GM18873 (cell line): ENCODE results near the gene GK.
"Not testable (repeated sequence)": the region's sequence is repeated elsewhere in the genome, so short reads cannot be mapped to it uniquely, and the experiment has no call there.

ENCODE experiments used
- ATAC-seq: cut with Tn5 transposase; IDR thresholded peaks from one replicate; pipeline ENCODE4 v1.9.1; 2021; ENCODE audit warnings: mild to moderate bottlenecking, moderate library complexity, moderate number of reproducible peaks; ENCODE audit not compliant: unreplicated experiment, low FRiP score

The GK gene

GRCh38 chrX:30693999-30694650 lies 40.9 kb downstream of the GK start:
- no peak for ATAC-seq

DNA sequence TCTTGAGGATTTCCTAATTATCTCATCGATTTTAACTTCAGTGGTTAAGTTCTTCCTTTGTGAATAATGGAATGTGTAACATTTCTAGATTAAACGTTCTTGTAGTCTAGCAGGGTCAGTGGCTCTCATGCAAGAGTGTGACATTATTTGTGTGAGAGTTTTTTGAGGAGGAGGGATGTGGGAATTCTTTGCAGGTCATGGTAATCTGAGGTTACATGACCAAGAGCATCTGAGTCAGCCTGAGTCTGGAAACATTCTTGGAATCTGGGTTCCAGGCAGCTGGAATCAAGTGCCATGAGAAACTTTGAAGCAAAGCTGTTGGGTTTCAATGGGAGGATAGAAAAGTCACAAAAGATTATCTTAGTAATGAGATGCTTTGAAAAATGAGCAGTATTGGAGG lies 49.5 kb downstream of the GK start:
- ATAC-seq: no peak

DNA sequence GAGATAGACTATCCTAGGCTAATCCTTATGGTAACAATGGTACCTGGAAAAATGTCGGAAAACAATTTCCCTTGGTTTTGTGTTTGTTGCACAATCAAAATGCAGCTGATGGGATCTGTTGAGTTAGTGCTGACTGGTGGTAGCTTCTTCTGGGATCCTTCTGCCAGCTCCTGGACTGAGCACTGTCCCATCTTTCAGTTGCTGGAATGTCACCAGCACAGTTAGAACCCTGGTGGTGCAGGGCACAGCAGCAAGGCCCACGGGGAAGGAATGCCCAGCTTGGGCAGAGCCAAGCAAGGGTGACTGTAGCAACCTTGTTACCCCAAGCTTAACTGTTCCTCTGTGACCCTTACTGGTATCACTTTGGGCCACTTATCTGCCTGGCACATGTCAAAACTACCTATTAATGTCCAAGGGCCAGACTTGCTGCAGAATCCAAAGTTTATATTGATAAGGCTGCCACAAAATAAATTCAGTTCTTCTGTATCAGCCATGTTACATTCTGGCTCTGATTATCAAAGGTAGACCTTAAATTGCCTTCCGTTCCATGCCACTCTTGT lies 53.1 kb downstream of the GK start:
- ATAC-seq: no peak

DNA sequence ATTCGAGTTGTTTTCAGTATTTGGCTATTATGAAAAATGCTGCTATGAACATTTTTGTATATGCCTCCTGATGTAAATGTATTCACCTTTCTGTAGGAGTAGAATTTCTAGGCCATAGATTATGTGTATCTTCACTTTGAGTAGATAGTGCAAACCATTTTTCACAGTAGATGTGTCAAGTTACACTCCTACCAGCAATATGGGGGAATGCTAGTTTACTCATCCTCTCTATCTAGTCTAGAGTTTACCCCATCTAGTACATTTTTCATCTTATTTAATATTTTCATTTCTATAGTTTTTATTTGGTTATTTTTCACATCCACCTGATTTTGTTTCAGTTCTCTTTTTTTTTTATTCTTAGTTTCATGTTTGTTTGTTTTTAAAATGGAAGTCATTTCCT lies 59.0 kb downstream of the GK start:
- ATAC-seq: no peak

DNA sequence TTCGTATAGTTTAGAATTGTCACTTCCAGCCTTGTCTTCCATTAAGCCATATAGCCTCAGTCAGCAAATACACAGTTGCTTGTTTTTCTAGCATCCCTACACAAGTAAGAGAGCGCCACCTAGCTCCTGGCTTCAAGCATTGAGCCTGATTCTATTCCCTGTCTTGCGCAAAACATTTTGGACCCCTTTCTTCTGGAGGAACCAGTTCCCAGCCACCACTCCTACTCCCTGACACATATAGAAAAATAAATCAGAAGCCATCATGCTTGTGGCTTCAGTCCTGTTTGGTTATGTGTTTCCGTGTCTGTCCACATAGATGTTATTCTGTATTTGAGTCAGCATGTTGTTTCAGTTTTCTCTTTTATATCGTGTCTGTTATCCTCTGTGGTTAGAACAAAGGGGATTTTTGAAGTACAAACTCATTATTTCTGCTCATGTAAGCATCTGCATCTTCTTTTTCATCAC lies 59.9 kb downstream of the GK start:
- peak; percentile 99 for ATAC-seq

DNA sequence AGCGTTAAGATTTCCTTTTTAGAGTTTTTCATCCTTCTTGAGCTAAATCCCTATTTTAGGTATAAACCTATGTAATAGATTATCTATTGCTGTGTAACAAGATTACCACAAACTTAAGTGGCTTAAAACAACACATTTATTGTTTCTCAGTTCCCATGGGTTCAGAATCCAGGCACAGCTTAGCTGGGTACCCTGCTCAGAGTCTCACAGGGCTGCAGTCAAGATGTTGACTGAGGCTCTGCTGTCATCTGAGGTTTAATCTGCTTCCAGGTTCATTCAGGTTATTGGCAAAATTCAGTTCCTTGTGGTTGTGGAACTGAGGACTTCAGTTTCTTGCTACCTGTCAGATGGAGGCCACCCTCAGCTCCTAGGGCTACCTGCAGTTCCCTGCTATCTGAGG lies 60.9 kb downstream of the GK start:
- ATAC-seq: no peak

DNA sequence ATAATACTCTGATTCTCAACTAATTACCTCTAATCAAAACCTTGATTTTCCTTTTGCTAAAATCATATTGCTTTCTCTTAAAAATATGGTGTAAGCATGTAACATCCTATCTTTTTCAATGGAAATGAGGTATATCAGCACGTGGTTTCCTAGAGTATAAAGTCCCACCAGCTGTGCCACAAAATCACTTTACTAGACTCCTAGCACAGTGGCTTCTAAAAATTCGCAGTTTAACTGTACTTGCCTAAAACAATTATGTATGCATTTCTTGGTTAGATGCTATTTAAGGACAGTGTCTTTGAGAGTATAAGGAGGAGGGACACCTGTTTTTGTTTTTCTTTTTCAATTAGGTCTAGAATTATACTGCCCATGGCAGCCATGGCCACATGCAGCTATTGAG lies 62.8 kb downstream of the GK start:
- no peak for ATAC-seq

DNA sequence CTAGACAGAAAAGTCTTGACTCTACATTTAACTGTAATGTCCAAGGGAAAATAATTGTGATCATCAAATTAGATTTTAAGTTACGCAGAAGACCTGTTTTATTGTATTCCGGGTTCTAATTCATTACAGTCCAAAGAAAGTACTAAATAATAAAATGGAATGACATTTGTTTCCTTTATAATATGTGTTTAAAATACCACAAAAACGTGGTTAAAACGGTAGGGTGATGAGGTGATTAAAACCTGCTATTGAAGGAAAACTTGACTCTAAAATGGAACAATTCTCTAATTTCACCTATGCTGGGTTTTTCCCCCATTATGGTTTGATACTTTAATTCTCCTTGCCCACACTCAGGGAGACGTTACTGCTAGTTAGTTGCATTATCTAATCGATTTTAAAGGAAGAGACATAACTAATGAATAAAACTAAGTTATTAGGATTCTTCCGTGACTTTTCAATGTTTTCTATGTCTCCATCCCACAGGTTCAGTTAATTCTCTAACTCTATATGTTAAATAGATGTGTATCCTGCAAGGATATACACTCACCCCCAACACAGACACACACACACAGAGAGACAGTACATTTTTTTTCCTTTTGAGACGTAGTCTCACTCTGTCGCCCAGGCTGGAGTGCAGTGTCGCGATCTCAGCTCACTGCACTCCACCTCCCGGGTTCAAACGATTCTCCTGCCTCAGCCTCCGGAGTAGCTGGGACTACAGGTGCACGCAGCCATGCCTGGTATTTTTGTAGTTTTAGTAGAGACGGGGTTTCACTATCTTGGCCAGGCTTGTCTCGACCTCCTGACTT lies 80.8 kb downstream of the GK start:
- no peak for ATAC-seq

- no peak for ATAC-seq
These were observed 81.6 kb downstream of the GK start for GRCh38 chrX:30734782-30735181.

DNA sequence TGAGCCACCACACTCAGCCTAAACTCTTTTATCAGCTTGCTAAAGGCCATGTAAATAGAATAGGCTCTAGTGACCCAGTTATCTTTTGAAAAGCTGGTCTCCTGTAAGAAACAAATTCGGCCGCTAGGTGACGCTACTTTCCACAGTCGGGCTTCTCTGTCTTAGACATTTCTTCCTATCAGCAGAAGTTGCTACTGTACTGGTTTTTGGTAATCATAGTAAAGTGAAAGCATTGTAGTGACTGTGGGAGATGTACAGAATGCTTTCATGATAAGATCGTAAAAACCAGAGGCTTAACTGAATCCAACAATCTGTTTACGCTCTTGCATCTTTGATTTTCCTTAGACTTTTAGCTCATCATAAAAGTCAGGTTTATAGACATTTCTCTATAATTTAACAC lies 82.6 kb downstream of the GK start:
- ATAC-seq: peak; percentile 76

GRCh38 chrX:30741545-30741944 lies 88.3 kb downstream of the GK start:
- ATAC-seq: no peak

DNA sequence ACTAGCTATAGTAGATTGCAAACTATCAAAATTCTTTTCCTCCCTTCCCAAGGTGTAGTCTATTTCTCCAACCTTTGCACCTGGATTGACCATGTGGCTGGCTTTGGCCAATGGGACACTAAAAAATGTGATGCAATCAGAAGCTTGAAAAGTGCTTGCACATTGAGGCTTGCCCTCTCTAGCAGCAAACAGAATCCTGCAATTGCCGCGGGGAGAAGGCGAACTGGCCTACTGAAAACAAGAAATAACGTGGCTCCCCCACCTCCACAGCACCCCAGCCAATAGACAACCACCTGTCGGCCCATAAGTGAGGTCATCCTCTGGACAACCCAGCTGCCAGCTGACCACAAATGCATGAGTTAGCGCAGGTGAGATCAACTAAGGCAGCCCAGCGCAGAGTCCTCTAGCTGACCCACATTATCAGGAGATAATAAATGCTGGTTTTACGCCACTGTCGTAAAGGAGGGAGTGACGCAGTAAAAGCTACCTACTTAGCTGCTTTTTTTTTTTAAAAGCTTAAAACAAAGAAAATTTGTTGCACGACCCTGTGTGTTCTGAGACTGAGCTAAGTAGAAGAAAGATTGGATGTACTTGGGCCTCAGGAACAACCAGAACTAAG lies 95.2 kb downstream of the GK start:
- ATAC-seq: no peak

- no peak for ATAC-seq
These were observed 98.3 kb downstream of the GK start for GRCh38 chrX:30751497-30751896.

GRCh38 chrX:30762755-30763154 lies 109.5 kb downstream of the GK start:
- no peak for ATAC-seq

- ATAC-seq: not testable (repeated sequence)
These were observed 120.5 kb downstream of the GK start for GRCh38 chrX:30773764-30774163.

DNA sequence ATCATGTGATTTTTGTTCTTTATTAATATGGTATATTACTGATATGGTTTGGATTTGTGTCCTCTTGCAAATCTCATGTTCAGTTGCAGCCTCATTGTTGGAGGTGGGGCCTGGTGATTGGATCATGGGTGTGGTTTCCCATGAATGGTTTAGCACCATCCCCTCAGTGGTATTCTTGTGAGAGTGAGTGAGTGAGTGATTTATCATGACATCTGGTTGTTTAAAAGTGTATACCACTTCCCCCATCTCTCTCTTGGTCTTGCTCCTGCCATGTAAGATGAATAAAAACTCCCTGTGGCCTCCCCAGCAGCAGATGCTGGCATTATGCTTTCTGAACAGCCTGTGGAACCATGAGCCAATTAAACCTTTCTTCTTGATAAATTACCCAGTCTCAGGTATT lies 124.4 kb downstream of the GK start:
- ATAC-seq: no peak

DNA sequence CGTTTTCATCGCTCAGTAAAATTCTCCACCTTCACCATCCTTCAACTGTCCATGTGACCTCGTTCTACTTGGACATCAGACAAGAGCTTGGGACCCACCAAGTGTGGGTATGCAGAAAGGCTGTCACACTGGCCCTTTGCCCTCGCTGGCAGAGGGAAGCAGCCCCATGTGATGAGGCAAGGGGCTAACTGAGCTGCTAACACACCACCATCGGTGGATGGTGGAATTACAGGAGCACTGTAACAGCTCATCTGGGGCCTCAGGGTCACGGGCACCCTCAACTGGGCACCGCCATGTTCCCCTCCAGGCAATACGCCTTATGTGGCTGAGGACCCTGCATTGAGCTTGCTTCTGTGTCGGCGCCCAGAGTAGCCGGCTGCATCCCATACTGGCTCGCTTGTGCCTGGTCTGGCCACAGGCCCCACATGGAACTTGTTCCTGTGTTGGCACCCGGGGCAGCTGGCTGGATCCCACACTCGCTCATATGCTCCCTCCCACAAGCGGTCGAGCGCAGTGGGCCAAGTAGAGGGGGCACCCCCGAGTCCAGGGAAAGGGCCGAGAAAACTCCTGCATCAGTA lies 126.3 kb downstream of the GK start:
- ATAC-seq: no peak
